ENCODE results near the gene EMC10.

The EMC10 gene

GRCh38 chr19:50497022-50497405 is 20.7 kb downstream of the EMC10 start:
- Histone ChIP-seq H3K4me2 (ENCODE audit: low read depth, low read length) (no peak overlapping the region), H4K20me1 (ENCODE audit: insufficient read depth, low read length) (no peaks in the 10 kb centered on the region), H3F3A (ENCODE audit: insufficient read depth, low read length) (no peaks in the 10 kb centered on the region), H3K9me3 (replicated peaks; ENCODE audit: insufficient read depth, low read length) (no peaks in the 10 kb centered on the region), H3K4me1 (ENCODE audit: low read length) (no peaks in the 10 kb centered on the region), H3K27ac (ENCODE audit: low read length) (no peak overlapping the region), H3K9me2 (replicated peaks; ENCODE audit: insufficient read depth, low read length) (no peaks in the 10 kb centered on the region), H3K27me3 (replicated peaks; ENCODE audit: insufficient read depth, low read length) (no peaks in the 10 kb centered on the region), H3K79me2 (ENCODE audit: low read length) (no peaks in the 10 kb centered on the region), H2AFZ (ENCODE audit: low read length) (no peak overlapping the region), H3K36me3 (replicated peaks; ENCODE audit: insufficient read depth, low read length) (no peaks in the 10 kb centered on the region), H3K9ac (ENCODE audit: low read length) (no peak overlapping the region), H3K4me3 (ENCODE audit: low read length) (no peak overlapping the region)
- TF ChIP-seq EZH2phosphoT487 (IDR thresholded peaks at IDR 0.05; ENCODE audit: low read length) (no peak), EZH2 (optimal IDR thresholded peaks at IDR 0.05; ENCODE audit: low read depth, low read length) (no peak), CTCF (IDR thresholded peaks at IDR 0.05; ENCODE audit: low read length) (no peak)
- DNase-seq = no peak

GRCh38 chr19:50498219-50499056 is 22.1 kb downstream of the EMC10 start:
- no peak for DNase-seq
- no peaks in the 10 kb centered on the region for H3K9me3 ChIP-seq (replicated peaks; ENCODE audit: insufficient read depth, low read length)

GRCh38 chr19:50500060-50500752 is 23.9 kb downstream of the EMC10 start:
- TF ChIP-seq EZH2phosphoT487 (IDR thresholded peaks at IDR 0.05; ENCODE audit: low read length) = no peak
- no peak for TF ChIP-seq CTCF (IDR thresholded peaks at IDR 0.05; ENCODE audit: low read length)
- TF ChIP-seq EZH2 (optimal IDR thresholded peaks at IDR 0.05; ENCODE audit: low read depth, low read length) = no peak
- no peak for DNase-seq
- Histone ChIP-seq H3K27ac (ENCODE audit: low read length) (no peak overlapping the region), H3F3A (ENCODE audit: insufficient read depth, low read length) (no peaks in the 10 kb centered on the region), H3K9me3 (replicated peaks; ENCODE audit: insufficient read depth, low read length) (no peaks in the 10 kb centered on the region), H3K9ac (ENCODE audit: low read length) (no peak overlapping the region), H3K4me1 (ENCODE audit: low read length) (no peaks in the 10 kb centered on the region), H3K9me2 (replicated peaks; ENCODE audit: insufficient read depth, low read length) (no peaks in the 10 kb centered on the region), H3K27me3 (replicated peaks; ENCODE audit: insufficient read depth, low read length) (no peaks in the 10 kb centered on the region), H3K4me2 (ENCODE audit: low read depth, low read length) (no peak overlapping the region), H3K79me2 (ENCODE audit: low read length) (no peaks in the 10 kb centered on the region), H3K36me3 (replicated peaks; ENCODE audit: insufficient read depth, low read length) (no peaks in the 10 kb centered on the region), H4K20me1 (ENCODE audit: insufficient read depth, low read length) (no peaks in the 10 kb centered on the region), H3K4me3 (ENCODE audit: low read length) (no peak overlapping the region), H2AFZ (ENCODE audit: low read length) (no peak overlapping the region)

More at GRCh38 chr19:50498219-50499056, 22.1 kb downstream of the EMC10 start:
- Histone ChIP-seq H3F3A (ENCODE audit: insufficient read depth, low read length) (no peaks in the 10 kb centered on the region), H3K4me1 (ENCODE audit: low read length) (no peaks in the 10 kb centered on the region), H4K20me1 (ENCODE audit: insufficient read depth, low read length) (no peaks in the 10 kb centered on the region), H3K27me3 (replicated peaks; ENCODE audit: insufficient read depth, low read length) (no peaks in the 10 kb centered on the region), H3K79me2 (ENCODE audit: low read length) (no peaks in the 10 kb centered on the region), H3K27ac (ENCODE audit: low read length) (no peak overlapping the region), H3K4me3 (ENCODE audit: low read length) (no peak overlapping the region), H3K4me2 (ENCODE audit: low read depth, low read length) (no peak overlapping the region), H2AFZ (ENCODE audit: low read length) (no peak overlapping the region), H3K9me2 (replicated peaks; ENCODE audit: insufficient read depth, low read length) (no peaks in the 10 kb centered on the region), H3K36me3 (replicated peaks; ENCODE audit: insufficient read depth, low read length) (no peaks in the 10 kb centered on the region), H3K9ac (ENCODE audit: low read length) (no peak overlapping the region)
- TF ChIP-seq CTCF (IDR thresholded peaks at IDR 0.05; ENCODE audit: low read length) (no peak), EZH2phosphoT487 (IDR thresholded peaks at IDR 0.05; ENCODE audit: low read length) (no peak), EZH2 (optimal IDR thresholded peaks at IDR 0.05; ENCODE audit: low read depth, low read length) (no peak)
